Muscle of leg (tissue), 16 donors: ENCODE data around the gene FAF1. TPM values are rescaled to one million over a fixed set of nuclear protein-coding genes. Genes with fewer than 3 reads are reported as not detected.
"Not testable (repeated sequence)": the region's sequence is repeated elsewhere in the genome, so short reads cannot be mapped to it uniquely, and the experiment has no call there.

Experiments
- DNase-seq: peaks from one replicate; pipeline ENCODE4 v3.0.0; 2013
- H3K27ac ChIP-seq: one replicate; pipeline ENCODE4 v1.5.1; 2013; ENCODE audit warnings: mild to moderate bottlenecking, low read length, control low read depth
- H3K27me3 ChIP-seq: one replicate; pipeline ENCODE4 v1.6.1; 2013; ENCODE audit warnings: low read length; ENCODE audit not compliant: control insufficient read depth, insufficient read depth
- H3K36me3 ChIP-seq: one replicate; pipeline ENCODE4 v1.6.1; 2013; ENCODE audit warnings: low read length; ENCODE audit not compliant: control insufficient read depth, insufficient read depth
- H3K4me1 ChIP-seq: one replicate; pipeline ENCODE4 v1.6.1; 2013; ENCODE audit warnings: low read length; ENCODE audit not compliant: control insufficient read depth, insufficient read depth
- H3K4me3 ChIP-seq: one replicate; pipeline ENCODE4 v1.5.1; 2013; ENCODE audit warnings: low read length, control low read depth
- H3K9me3 ChIP-seq: replicated peaks from 2 replicates; pipeline ENCODE4 v1.6.1; 2013; ENCODE audit warnings: low read depth, low read length; ENCODE audit not compliant: control insufficient read depth
- WGBS: methylation state at CpG from one replicate; pipeline ENCODE4 v1.1.5; 2013; ENCODE audit warnings: missing lambda C conversion rate; ENCODE audit not compliant: insufficient coverage; 5-methylcytosine and 5-hydroxymethylcytosine counted together
- long read RNA-seq, 11 donors: transcript quantifications; one replicate each; lab custom pipeline, GENCODE V29; 2026
- polyA plus RNA-seq, 8 donors: library from polyadenylated mRNA; unstranded; fragments of 120-200 nt; gene quantifications; one replicate each; pipeline versions ENCODE4 v1.2.1 to v1.2.3, GENCODE V29; 2013; ENCODE audit warnings: inconsistent platforms in 1 of 8, low replicate concordance in 1 of 8; ENCODE audit not compliant: insufficient read length in 8 of 8, insufficient read depth in 1 of 8
- total RNA-seq: library from RNA; stranded (reverse); fragments of 120-200 nt; gene quantifications from one replicate; pipeline ENCODE4 v1.2.4, GENCODE V29; 2013

FAF1 gene
- total RNA-seq (51.7 TPM), polyA plus RNA-seq (10 to 100 TPM; 35.6 to 39.7 (median 38.5) TPM)
- long read RNA-seq, donor 1, full-length matches to known transcripts = 2 of 2 reads
- long read RNA-seq, donor 1, partial matches to known transcripts = 0 of 2 reads
- long read RNA-seq, donor 1, other reads (novel, unspliced or antisense) = 0 of 2 reads
- long read RNA-seq, donor 2, full-length matches to known transcripts = 1 of 1 reads
- long read RNA-seq, donor 2, partial matches to known transcripts = 0 of 1 reads
- long read RNA-seq, donor 2, other reads (novel, unspliced or antisense) = 0 of 1 reads
- long read RNA-seq, donor 3, full-length matches to known transcripts = 7 of 7 reads
- long read RNA-seq, donor 3, partial matches to known transcripts = 0 of 7 reads
- long read RNA-seq, donor 3, other reads (novel, unspliced or antisense) = 0 of 7 reads
- long read RNA-seq, donor 4, full-length matches to known transcripts = 2 of 2 reads
- long read RNA-seq, donor 4, partial matches to known transcripts = 0 of 2 reads
- long read RNA-seq, donor 4, other reads (novel, unspliced or antisense) = 0 of 2 reads
- long read RNA-seq, donor 5, full-length matches to known transcripts = 6 of 6 reads
- long read RNA-seq, donor 5, partial matches to known transcripts = 0 of 6 reads
- long read RNA-seq, donor 5, other reads (novel, unspliced or antisense) = 0 of 6 reads
- long read RNA-seq, donor 6, full-length matches to known transcripts = 8 of 8 reads
- long read RNA-seq, donor 6, partial matches to known transcripts = 0 of 8 reads
- long read RNA-seq, donor 6, other reads (novel, unspliced or antisense) = 0 of 8 reads
- long read RNA-seq, donor 7, full-length matches to known transcripts = 4 of 4 reads
- long read RNA-seq, donor 7, partial matches to known transcripts = 0 of 4 reads
- long read RNA-seq, donor 7, other reads (novel, unspliced or antisense) = 0 of 4 reads
- long read RNA-seq, donor 8, full-length matches to known transcripts = 8 of 8 reads
- long read RNA-seq, donor 8, partial matches to known transcripts = 0 of 8 reads
- long read RNA-seq, donor 8, other reads (novel, unspliced or antisense) = 0 of 8 reads
- long read RNA-seq, donor 9, full-length matches to known transcripts = 1 of 1 reads
- long read RNA-seq, donor 9, partial matches to known transcripts = 0 of 1 reads
- long read RNA-seq, donor 9, other reads (novel, unspliced or antisense) = 0 of 1 reads
- long read RNA-seq, donor 10, full-length matches to known transcripts = 7 of 7 reads
- long read RNA-seq, donor 10, partial matches to known transcripts = 0 of 7 reads
- long read RNA-seq, donor 10, other reads (novel, unspliced or antisense) = 0 of 7 reads
- long read RNA-seq, donor 11, full-length matches to known transcripts = 7 of 7 reads
- long read RNA-seq, donor 11, partial matches to known transcripts = 0 of 7 reads
- long read RNA-seq, donor 11, other reads (novel, unspliced or antisense) = 0 of 7 reads

DNA sequence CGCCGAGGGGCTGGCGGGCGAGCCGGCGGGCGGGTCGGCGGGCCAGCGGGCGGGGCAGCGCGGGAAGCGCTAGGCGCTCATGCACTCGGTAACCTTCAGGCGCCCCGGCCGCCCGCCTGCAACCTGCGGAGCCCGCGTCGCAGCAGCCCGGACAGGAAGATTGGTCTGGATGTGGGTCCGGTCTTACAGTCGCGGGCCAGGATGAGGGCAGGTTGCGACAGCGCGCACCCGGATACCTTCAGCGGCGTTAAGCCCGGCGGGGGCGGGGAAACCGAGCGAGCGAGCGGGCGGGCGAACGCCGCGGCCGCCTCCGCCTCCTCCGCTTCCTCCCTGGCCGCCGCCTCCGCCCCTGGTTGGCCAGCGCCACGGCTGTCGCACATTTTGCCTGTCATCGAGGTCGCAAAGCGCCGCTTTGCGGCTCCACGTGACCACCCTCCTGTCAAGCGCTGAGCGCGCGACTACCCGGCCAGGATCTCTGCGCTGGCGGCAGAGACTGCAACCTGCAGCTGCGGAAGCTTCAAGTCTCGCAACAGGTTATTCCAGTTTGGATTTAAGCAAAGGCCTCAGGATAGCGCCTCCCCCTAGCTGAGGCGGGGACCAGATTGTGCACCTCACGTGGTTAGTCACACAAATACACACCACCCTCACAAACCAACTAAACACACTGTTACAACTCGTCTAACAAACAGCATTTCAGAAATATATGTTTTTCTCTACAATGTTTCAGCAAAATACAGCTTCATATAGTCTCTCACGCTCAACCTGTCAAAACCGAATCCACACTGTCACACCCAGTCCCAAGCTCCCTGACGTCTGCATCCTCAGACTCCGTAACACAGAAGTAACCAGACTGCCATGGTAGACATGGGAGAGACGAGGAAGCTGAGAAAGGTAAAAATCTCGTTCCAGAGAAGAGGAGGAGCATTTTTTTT is at the start of gene FAF1:
TSS of gene FAF1 (minus strand) at position 355 of the 932 bp plus-strand sequence. CDS start 456 bp downstream, outside the sequence.
- H3K4me1 ChIP-seq = no peaks in the 10 kb centered on the region
- peak within 1 kb of the TSS; percentile 80 for H3K27ac ChIP-seq
- under 1% methylated on average over 76 of the region's 80 CpGs for WGBS
- H3K27me3 ChIP-seq = peaks cover 2% of the 10 kb centered on the region
- H3K36me3 ChIP-seq = no peaks in the 10 kb centered on the region
- peak within 1 kb of the TSS; percentile 73 for H3K4me3 ChIP-seq
- H3K9me3 ChIP-seq = no peaks in the 10 kb centered on the region
- DNase-seq = peak; percentile 98

DNA sequence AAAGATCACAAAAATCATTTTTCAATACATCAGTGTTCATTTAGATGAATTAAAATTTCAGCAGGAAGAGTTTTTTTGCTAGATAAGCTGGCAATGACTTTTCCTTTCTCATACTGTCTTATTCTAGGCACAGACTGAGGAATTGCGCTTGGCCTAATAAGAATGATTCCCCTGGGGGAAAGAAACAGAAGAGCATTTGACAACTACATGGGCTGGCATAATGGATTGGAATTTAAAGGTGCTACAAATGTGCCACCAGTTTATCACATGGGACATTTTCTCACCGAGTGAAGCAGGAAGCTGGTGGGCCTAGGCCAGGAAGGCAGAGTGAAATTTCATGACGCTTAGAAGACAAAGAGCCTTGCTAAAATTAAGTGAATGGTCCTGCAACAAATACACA is 49.3 kb upstream of the FAF1 start:
- Histone ChIP-seq H3K36me3 (no peaks in the 10 kb centered on the region), H3K4me1 (no peaks in the 10 kb centered on the region), H3K4me3 (no peak overlapping the region), H3K9me3 (no peaks in the 10 kb centered on the region), H3K27ac (no peak overlapping the region), H3K27me3 (no peaks in the 10 kb centered on the region)
- no peak for DNase-seq
- 80% methylated on average over 1 of the region's 3 CpGs for WGBS

DNA sequence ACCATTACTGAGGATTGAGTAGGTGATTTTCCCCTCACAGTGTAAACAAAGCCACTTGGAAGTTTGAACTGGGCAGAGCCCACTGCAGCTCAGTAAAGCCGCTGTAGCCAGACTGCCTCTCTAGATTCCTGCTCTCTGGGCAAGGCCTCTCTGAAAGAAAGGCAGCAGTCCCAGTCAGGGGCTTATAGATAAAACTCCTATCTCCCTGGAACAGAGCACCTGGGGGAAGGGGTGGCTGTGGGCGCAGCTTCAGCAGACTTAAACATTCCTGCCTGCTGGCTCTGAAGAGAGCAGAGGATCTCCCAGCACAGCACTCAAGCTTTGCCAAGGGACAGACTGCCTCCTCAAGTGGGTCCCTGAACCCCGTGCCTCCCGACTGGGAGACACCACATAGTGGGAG is 45.5 kb upstream of the FAF1 start:
- DNase-seq, H3K27ac ChIP-seq, H3K9me3 ChIP-seq, H3K4me3 ChIP-seq, H3K36me3 ChIP-seq, H3K27me3 ChIP-seq, H3K4me1 ChIP-seq: not testable (repeated sequence)
- 87% methylated on average over 3 of the region's 4 CpGs for WGBS

DNA sequence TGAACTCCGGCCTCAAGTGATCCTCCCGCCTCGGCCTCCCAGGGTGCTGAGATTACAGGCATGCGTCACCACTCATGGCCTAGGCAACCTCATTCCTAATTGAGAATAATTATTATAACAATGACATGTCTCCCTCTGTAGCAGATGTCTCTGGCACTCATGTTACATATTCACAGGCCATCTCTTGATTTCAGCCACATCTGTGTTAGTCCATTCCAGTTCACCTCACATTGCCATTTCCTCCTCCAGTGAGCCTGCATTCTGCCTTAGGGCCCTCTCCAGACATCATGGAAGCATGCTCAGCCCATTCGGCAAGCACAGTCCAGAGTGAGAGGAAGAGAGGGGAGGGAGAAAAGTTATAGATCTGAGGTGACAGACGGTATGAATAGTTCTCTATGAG is 42.4 kb upstream of the FAF1 start:
- no peak overlapping the region for H3K27ac ChIP-seq
- WGBS = 78% methylated on average over 3 of the region's 6 CpGs
- no peaks in the 10 kb centered on the region for H3K4me1 ChIP-seq
- no peak for DNase-seq
- H3K27me3 ChIP-seq = peaks cover 2% of the 10 kb centered on the region
- H3K36me3 ChIP-seq = no peaks in the 10 kb centered on the region
- no peak overlapping the region for H3K4me3 ChIP-seq
- no peaks in the 10 kb centered on the region for H3K9me3 ChIP-seq

DNA sequence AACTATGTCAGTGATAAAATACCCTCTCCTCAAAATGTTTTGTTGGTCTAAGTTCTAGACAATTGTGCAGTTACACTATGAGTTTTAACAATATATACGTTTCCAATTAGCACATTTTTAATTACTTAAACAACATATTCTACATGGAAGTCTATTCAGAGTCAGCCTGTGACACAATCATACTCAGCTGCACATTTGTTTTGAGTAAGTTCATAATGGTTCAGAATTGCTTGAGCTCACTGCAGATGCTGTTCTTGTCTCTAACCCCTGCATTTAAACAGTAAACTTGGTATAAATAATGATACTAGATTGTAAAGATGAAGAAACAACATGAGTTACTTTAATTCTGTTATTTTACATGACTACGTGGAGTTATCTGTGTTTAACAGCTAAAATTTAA is 40.6 kb upstream of the FAF1 start:
- Histone ChIP-seq H3K9me3 (no peaks in the 10 kb centered on the region), H3K4me3 (no peak overlapping the region), H3K4me1 (no peaks in the 10 kb centered on the region), H3K36me3 (no peaks in the 10 kb centered on the region), H3K27ac (no peak overlapping the region), H3K27me3 (peaks cover 2% of the 10 kb centered on the region)
- no CpG with 5 or more reads among the region's 2 CpGs for WGBS
- no peak for DNase-seq

DNA sequence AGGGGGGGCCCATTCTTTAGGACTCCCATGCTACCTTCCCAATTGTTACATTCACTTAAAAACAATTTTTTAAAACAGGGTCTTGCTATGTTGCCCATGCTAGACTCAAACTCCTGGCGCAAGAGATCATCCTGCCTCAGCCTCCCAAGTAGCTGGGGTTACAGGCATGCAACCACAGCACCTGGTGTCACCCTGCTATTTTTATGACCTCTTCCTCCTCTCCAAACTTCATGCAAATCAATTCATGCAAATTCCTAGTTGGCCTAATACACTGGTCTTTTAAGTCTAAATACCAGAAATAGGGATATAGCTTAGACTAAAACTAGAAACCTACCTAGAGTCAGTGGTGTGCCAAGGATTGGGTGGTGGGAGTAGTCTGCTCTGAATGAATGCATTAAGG is 40.1 kb upstream of the FAF1 start:
- Histone ChIP-seq H3K27me3 (peaks cover 2% of the 10 kb centered on the region), H3K27ac (no peak overlapping the region), H3K9me3 (no peaks in the 10 kb centered on the region), H3K36me3 (no peaks in the 10 kb centered on the region), H3K4me3 (no peak overlapping the region), H3K4me1 (no peaks in the 10 kb centered on the region)
- 100% methylated on average over 1 of the region's 1 CpG for WGBS
- DNase-seq = no peak

DNA sequence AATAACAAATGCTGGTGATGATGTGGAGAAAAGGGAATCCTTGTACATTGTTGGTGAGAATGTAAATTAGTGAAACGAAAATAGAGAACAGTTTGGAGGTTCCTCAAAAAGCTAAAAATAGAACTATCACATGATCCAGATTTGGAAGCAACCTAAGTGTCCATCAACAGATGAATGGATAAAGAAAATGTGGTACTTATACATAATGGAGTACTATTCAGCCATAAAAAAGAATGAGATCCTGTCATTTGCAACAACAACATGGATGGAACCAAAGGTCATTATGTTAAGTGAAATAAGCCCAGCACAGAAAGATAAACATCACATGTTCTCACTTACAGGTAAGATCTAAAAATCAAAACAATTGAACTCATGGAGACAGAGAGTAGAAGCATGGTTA is 39.3 kb upstream of the FAF1 start:
- no CpG with 5 or more reads among the region's 1 CpG for WGBS
- H3K27me3 ChIP-seq, H3K9me3 ChIP-seq, DNase-seq, H3K36me3 ChIP-seq, H3K4me1 ChIP-seq, H3K4me3 ChIP-seq, H3K27ac ChIP-seq: not testable (repeated sequence)

DNA sequence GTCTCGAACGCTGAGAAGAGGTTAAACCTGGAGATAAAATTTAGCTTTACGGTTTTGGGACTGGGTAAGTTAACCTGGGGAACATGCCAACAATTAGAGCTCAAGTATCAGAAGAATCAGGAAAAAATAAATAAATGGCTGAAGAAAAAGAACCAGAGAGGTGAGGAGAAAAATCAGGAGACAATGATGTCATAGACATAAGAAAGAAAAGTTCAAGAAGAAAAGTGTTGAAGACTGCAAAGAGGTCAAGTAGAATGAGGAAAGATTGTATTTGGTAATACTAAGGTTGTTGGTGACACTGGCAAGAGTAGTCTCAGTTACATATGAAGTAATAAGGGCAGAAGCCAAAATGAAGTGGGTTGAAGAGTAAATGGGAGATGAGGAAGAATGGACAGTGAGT is 36.0 kb upstream of the FAF1 start:
- Histone ChIP-seq H3K27me3 (no peaks in the 10 kb centered on the region), H3K4me1 (no peaks in the 10 kb centered on the region), H3K27ac (no peak overlapping the region), H3K4me3 (no peak overlapping the region), H3K36me3 (no peaks in the 10 kb centered on the region), H3K9me3 (no peaks in the 10 kb centered on the region)
- DNase-seq = no peak
- 75% methylated on average over 2 of the region's 3 CpGs for WGBS

DNA sequence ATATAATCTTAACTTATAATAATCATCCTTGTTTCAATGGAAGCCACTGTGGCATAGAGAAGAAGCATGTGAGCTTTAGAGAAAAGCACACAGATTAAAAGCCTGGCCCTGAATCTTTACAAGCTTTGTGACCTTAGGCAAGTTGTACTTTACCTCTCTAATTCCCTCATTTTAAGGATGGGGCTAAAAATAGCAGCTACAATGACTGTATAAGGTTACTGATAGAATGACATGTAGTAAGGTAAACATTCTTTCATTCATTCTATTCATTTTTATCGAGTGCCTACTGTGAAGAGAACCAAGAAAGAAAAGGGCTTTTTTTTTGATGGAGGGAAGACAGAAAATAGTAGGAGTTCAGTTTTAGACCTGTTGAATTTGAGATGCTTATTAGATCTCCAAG is 35.6 kb upstream of the FAF1 start:
- H3K4me3 ChIP-seq = no peak overlapping the region
- no CpG with 5 or more reads among the region's 1 CpG for WGBS
- no peaks in the 10 kb centered on the region for H3K27me3 ChIP-seq

More for the DNA sequence above, 35.6 kb upstream of the FAF1 start:
- Histone ChIP-seq H3K27ac (no peak overlapping the region), H3K4me1 (no peaks in the 10 kb centered on the region), H3K36me3 (no peaks in the 10 kb centered on the region), H3K9me3 (no peaks in the 10 kb centered on the region)
- no peak for DNase-seq
